Measurements from ENCODE around the gene GRIN1.

DNA sequence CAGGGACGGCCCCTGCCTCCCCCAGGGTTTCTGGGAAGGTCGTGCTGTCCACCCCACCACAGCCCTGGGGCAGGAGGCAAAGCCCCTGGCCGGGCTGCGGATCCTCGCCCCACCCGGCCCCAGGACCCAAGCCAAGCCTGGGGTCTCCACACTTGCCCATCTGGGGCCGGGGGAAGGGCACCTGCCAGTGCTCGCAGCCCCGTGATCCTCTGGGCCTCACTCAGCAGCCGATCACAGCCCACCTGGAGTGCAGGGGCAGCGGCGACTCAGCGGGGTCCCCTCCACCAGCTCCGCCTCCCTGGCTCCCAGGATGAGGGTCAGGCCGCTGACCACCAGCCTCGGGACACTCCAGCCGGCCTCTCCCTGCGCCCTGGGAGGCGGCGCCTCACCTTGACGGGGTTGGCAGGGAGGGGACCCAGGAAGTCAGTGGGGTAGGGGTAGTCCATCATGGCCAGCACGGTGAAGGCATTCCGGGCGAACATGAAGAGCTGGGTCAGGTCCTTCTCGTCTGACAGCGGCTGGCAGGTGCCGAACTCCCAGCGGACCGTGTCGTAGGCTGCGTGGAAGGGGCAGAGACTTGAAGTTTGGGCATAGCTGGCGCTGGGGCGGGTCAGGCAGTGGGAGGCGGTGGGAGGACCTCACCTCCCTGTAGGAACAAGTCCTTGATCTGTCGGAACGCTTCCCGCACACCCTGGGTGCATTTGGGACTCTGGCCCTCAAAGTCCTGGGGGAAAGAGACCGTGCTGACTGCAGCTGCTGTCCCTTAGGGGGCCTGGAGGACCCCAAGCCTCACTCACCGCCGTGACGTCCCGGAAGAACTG lies 26.2 kb upstream of the GRIN1 start:
- TF ChIP-seq POLR2A (IDR thresholded peaks at IDR 0.05; ENCODE audit: low read length) (no peak), GATA1 (IDR thresholded peaks at IDR 0.05; ENCODE audit: low read depth, low read length) (no peak)
